Loucy (cell line): ENCODE measurements around the gene DNAH9.

Experiments
- CTCF ChIP-seq: fragments of 200-600 bp; sonication (generic); conservative IDR thresholded peaks from 2 replicates; pipeline ENCODE4 v1.5.1; 2014; ENCODE audit warnings: mild to moderate bottlenecking, antibody characterized with exemption, low read length
- EZH2phosphoT487 ChIP-seq: fragments of 200-600 bp; IDR thresholded peaks from 2 replicates; pipeline ENCODE4 v1.6.1; 2018; ENCODE audit warnings: antibody characterized with exemption, mild to moderate bottlenecking, moderate library complexity, borderline replicate concordance

- TF ChIP-seq CTCF: no peak
- TF ChIP-seq EZH2phosphoT487: no peak
Measured at GRCh38 chr17:11737313-11737679, 139.0 kb downstream of the DNAH9 start.
